Uterus (tissue), 2 donors: ENCODE measurements around the gene LIPM.

Experiments
- CTCF ChIP-seq, 4 experiments: fragments of 200-600 bp in 2 of 4; fragments of 450-650 bp in 2 of 4; sonication (generic) in 2 of 4; IDR thresholded peaks; one replicate each; pipeline ENCODE4 v1.5.1; 2016 to 2019; ENCODE audit warnings: antibody characterized with exemption in 4 of 4, mild to moderate bottlenecking in 2 of 4, moderate library complexity in 1 of 4
- POLR2A ChIP-seq, 2 donors: fragments of 450-650 bp; IDR thresholded peaks; one replicate each; pipeline ENCODE4 v1.6.1; 2016; ENCODE audit warnings: antibody characterized with exemption in 2 of 2, mild to moderate bottlenecking in 1 of 2, moderate library complexity in 1 of 2

- TF ChIP-seq POLR2A (IDR thresholded peaks at IDR 0.05), result no peak
- TF ChIP-seq CTCF (IDR thresholded peaks at IDR 0.05), result no peak
These were observed 8.7 kb upstream of the LIPM start for GRCh38 chr10:88793712-88794299.
